HL-60/S4 (cell line): ENCODE measurements around the gene CCDC121.

Source experiments
- in situ Hi-C: fragments of 300-500 bp; cut with MboI; formaldehyde crosslinking; loops from 2 replicates; pipeline ENCODE4 v1.14.3; 2022; ENCODE audit warnings: low sequenced_read_pairs

Gene CCDC121

GRCh38 chr2:27582695-27583389 lies 46.0 kb downstream of the CCDC121 start, which contains the start of gene ZNF512:
ZNF512 (plus strand) TSS chr2:27583042; CDS start chr2:27583113, 71 bp downstream.
- in situ Hi-C loops: no loop called here

DNA sequence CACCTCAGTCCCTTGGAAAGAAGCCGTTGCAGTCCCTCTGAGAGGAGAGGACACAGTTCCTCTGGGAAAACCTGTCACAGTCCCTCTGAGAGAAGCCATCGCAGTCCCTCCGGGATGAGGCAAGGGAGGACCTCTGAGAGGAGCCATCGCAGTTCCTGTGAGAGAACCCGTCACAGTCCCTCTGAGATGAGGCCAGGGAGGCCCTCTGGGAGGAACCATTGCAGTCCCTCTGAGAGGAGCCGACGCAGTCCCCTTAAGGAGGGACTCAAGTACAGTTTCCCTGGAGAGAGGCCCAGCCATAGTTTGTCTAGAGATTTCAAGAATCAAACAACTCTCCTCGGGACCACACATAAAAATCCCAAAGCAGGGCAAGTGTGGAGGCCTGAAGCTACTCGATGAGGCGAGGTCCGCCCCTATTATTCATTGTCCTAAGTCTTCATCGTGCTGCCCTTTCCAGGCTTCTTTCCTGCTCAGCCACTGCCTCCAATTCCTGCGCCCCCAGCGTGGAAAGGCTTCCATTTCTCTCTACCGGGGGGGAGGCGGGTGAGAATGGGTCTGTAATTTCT lies 46.6 kb downstream of the CCDC121 start:
- in situ Hi-C loops: no loop called here

GRCh38 chr2:27581417-27582128 lies 47.2 kb downstream of the CCDC121 start:
- in situ Hi-C loops: no loop called here
